ENCODE data around the gene ELOVL4.
A peak's percentile ranks its signal among the peaks of the same experiment; 100 is the strongest.

The ELOVL4 gene

GRCh38 chr6:79947191-79948186, at the start of gene ELOVL4:
ELOVL4 (minus strand) TSS chr6:79947553; CDS start chr6:79947279, 274 bp downstream.
- DNase-seq: peak; percentile 54

DNA sequence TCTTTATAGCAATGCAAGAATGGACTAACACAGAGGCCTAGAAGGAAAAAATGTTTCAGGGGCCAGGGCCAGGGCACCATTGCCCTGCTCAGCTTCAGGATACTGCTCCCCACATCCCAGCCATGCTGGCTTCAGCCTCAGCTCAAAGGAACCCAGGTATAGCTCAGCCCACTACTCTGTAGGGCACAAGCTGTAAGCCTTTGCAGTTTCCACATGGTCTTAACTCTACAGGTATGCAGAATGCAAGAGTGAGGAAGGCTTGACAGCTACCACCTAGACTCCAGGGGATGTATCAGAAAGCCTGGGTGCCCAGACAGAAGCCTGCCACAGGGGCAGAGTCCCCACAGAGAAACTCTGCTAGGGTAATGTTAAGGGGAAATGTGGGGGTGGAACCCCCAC, 46.6 kb upstream of the ELOVL4 start:
- no peak for DNase-seq

DNA sequence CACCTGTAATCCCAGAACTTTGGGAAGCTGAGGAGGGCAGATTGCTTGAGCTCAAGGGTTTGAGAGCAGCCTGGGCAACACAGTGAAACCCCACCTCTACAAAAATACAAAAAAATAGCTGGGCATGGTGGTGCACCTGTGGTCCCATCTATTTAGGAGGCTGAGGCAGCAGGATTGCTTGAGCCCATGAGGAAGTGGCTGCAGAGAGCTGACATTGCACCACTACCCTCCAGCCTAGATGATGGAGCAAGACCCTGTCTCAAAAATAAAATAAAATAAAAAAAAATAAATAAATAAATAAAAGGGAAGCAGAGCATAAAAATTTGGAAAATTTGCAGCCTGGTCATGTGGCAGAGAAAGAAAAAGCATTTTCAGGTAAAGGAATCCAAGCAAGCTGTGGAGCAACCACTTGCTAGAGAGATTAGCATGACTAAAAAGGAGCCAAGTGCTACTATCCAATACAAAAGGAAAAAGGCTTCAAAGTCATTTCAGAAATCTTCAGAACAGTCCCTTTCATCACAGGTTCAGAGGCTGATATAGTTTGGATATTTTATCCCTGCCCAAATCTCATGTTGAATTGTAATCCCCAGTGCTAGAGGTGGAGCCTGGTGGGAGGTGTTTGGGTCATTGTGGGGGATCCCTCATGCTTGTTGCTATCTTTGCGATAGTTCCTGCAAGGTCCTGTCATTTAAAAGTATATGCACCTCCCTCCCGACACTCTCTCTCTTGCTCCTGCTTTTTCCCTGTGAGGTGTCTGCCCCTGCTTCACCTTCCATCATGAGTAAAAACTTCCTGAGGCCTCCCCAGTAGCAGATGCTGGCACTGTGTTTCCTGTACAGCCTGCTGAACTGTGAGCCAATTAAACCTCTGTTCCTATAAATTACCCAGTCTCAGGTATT, 45.9 kb upstream of the ELOVL4 start:
- no peak for DNase-seq

- DNase-seq: no peak
These were observed 42.3 kb upstream of the ELOVL4 start for GRCh38 chr6:79989641-79990040.

DNA sequence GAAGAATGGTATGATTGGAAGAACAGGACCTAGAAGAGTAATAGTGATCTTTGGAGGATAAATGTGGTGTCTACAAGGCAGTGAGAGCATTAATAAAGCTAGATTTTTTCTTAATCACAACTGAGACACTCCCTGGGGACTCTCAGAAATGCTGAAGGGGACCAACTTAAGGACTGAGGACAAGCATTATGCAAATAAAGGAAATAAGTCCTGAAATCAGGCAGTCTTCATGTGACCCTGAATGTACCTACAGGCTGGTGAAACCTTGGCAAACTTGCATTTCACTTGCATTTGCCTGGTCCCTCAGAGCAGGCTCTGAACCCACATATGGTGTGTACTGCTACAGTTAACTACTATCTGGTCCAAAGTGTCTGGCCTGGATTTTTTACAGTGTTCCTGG, 37.8 kb upstream of the ELOVL4 start:
- no peak for DNase-seq

GRCh38 chr6:79984261-79984660, 36.9 kb upstream of the ELOVL4 start:
- DNase-seq: peak; percentile 25

DNA sequence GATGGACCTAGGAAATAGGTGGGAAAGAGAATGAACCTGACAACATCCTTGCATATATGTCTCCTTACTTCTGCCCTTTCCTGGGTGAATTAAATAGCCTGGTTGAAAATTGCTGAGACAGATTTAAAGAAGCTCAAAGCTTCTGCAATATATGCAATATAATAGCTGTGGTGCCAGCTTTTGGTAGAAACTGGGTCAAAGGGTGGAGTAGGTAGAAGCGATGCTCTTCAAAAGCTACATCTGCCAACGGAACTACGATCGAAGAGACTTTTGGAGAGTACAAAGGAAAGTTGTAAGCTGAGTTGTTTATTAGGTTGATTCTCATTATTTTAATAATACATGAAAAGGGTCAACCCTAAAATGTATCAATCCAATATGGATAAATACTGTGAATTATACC, 34.3 kb upstream of the ELOVL4 start:
- no peak for DNase-seq

DNA sequence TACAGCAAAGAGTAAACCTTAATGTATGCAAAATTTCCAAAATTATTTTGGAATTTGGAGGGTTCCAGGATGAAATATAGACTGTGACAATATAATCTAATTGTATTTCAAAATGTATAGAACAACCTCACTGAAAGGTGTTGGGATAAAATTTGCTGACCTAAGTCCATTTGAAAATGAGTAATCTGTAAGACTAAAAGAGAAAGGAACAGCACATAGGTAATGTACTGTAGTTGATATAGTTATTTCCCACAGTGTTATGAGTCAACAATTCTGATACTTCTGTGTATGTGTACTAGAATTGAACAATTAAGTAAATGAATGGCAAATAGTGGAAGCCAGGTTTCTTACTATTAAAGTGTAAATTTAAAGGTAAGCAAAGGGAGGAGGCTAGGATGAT, 23.8 kb upstream of the ELOVL4 start:
- DNase-seq: no peak

DNA sequence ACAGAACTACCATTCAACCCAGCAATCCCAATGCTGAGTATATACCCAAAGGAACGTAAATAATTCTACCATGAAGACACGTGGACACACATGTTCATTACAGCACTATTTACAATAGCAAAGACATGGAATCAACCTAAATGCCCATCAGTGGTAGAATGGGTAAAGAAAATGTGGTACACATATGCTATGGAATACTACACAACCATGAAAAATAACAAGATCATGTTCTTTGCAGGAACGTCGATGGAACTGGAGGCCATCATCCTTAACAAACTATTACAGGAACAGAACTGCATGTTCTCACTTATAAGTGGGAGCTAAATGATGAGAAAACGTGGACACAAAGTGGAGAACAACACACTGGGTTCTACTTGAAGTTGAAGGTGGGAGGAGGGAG, 22.4 kb upstream of the ELOVL4 start:
- no peak for DNase-seq

DNA sequence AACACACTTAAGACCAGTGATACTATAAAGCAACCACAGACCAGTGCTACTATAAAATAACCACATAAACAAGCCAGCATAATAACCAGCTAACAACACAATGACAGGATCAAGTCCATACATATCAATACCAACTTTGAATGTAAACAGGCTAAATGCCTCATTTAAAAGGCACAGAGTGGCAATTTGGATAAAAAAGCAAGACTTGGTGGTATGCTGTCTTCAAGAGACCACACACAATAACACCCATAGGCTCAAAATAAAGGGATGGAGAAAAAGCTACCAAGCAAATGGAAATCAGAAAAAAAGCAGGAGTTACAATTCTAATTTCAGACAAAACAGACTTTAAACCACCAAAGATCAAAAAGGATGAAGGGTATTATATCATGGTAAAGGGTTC, 19.8 kb upstream of the ELOVL4 start:
- DNase-seq: no peak

DNA sequence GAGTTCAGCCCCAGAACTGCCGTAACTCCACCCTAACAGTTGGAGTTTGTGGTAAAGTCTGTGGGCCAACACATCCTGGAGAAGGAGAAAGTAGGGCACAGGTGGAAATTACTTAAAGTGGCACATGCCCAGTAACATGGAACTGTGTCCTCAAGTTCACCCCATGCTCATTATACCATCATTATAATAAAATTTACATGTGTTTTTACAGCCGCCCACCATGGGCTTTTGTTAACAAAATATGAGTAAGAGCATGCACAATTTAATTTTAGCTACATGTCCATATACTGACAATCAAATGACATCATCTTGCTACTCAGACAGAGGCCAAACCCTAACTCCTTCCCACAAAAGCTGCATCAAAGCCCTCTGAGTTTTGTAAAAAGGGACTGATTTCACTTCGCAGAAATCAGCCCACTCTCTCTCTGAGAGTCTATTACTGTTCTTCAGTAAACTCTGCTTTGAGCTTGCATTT, 17.3 kb upstream of the ELOVL4 start:
- no peak for DNase-seq

- no peak for DNase-seq
These were observed 7.5 kb upstream of the ELOVL4 start for GRCh38 chr6:79954849-79955248.

DNA sequence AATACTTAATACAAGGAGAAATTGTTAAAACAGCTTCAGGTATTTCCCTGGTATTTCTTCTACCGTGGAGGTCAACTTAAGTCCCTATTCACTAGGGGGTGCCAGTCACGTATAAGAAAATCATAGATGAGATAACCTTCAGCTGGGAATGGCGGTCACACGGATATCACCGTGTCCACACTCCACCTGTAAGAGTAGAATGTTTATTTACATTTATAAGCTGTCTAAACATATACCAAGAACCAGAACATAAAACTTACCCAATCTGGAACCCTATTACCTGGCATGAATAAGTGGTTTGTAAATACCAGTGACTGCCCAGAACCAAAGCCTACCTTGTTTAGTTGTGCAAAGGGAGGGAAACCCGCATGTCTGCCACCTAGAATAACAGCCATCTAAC, 1.9 kb upstream of the ELOVL4 start:
- no peak for DNase-seq

- DNase-seq: no peak
These were observed 822 bp downstream of the ELOVL4 start for GRCh38 chr6:79946272-79947190.

DNA sequence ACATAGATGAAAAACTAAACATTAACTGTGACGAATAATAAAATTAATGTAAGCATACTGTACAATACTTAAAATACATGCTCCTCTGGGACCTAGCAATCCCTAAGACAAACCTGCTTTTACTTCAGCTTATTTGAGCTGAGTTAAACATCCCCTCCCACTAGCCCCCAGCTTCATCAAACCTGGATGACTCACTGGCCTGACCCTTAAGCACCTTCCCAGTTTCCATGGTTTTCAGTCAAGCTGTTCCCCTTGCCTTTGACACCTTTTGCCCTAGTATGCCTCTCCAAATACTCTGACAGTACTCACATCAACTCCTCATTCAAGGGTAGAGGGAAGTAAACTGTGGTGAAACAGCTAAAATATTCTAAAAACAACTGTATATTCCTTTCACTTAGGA, 4.2 kb downstream of the ELOVL4 start:
- DNase-seq: no peak

DNA sequence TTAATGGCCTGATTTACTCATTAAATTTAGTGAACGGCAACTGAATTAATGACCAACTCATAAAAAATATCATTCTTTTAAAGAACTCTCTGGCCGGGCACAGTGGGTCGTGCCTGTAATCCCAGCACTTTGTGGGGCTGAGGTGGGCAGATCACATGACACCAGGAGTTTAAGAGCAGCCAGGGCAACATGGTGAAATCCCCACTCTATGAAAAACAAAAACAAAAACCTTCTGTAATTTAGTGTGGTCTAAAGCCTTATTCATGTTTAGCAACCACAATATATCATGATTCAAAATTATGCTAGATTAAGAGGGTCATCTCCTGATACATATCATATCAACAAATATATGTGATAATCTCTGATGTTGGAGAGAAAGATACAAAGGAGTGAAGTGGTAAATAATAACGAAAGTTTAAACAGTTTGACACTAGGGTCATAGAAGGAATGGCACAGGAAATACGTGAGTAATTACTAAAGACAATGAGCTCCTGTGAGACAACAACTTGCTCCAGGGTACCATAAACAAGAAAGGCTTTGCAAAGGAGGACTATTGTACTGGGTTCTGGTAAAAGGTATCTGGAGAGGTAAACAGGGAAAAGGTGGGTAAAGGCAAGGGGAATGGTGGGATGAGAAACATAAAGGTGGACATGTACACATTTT, 5.7 kb downstream of the ELOVL4 start:
- no peak for DNase-seq

GRCh38 chr6:79928478-79928998, 18.8 kb downstream of the ELOVL4 start:
- DNase-seq: no peak

DNA sequence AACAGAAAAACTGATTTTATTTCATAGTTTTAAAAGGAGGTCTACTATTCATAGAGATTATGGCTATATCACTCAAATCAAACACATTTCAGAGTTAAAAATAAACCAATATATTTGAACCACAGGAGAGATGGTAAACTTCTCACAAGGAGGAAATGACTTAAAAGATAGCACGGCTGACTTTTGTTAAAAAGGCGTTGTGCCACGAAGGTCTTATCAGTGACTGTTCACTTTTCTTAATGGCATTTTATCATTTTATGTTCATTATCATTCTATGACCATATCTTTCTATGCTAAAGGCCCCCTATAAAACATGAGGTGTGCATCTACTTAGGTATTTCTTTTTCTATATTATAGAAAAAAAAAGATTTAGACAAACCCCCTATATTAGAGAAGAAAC, 19.6 kb downstream of the ELOVL4 start:
- no peak for DNase-seq

DNA sequence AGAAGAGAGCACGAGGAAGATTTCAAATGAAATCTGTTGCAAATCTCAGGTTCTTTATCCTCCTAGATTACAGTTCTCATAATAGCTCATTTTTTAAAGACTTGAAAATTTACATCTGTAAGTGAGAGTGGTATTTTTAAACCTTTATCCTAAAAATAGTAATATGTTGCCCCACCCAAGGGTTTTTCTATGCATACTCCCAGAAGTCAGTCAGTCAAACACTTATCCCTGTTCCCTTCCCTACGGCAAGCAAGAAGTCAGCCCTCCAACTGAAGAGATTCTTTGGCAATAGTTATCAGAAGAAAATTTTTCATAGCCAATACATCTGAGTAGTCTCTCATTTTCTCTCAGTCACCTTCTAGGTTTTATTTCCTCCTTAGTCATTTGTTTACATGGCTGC, 24.1 kb downstream of the ELOVL4 start:
- DNase-seq: no peak

- DNase-seq: no peak
These were observed 25.3 kb downstream of the ELOVL4 start for GRCh38 chr6:79922018-79922417.

DNA sequence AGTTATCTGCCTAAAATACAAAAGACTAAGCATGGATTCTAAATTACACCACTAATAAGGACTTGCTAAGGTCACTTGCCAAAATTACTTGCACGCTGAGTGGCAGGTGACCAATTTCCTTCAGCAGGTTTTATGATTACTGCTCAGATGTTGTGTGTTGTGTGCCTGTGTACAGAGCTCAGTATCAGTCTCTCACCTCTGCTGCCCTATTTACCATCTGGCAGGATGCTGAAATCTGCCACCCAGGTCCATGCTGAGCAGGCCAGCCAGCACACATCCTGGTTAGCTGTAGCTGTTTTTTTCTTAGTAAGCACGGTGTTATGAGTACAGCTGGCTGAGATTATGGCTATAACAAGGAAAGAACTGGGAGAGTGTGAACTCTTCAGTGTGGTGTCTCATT, 34.0 kb downstream of the ELOVL4 start:
- peak; percentile 2 for DNase-seq

DNA sequence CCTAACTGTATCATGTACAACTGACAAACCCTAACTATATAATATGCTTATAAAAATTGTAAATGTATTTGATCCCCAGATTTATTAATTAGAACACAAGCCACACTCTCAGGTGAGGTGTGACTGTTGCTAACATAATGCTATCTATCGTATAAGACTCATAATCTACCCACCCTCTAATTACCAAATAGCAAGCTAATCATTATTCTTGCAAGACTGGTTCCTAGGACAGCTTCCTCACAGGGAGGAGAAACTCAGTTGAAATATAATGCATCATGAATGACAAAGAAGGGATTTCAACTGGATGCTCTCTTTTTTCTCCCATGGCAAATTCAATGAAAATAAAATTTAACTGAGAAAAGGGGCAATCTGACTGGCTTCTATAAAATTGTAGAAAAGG, 35.4 kb downstream of the ELOVL4 start:
- DNase-seq: no peak
